Activated CD4-positive, alpha-beta T cell treated with anti-CD3 and anti-CD28 coated beads for 24 hours (primary cell): ENCODE measurements around the gene PCDHGC4.

Experiments used
- DNase-seq, 2 donors: peaks; one replicate each; pipeline ENCODE4 v3.0.0-alpha.2; 2020; ENCODE audit warnings: low read depth in 2 of 2

The PCDHGC4 gene

GRCh38 chr5:141490271-141490670 is 5.4 kb downstream of the PCDHGC4 start:
- DNase-seq: no peak

GRCh38 chr5:141490771-141491170 is 5.9 kb downstream of the PCDHGC4 start:
- no peak for DNase-seq

- DNase-seq: no peak
These were observed 6.7 kb downstream of the PCDHGC4 start for GRCh38 chr5:141491323-141492167.

- no peak for DNase-seq
These were observed 7.5 kb downstream of the PCDHGC4 start for GRCh38 chr5:141492168-141492885.

- DNase-seq: no peak
These were observed 8.9 kb downstream of the PCDHGC4 start for GRCh38 chr5:141493500-141494422.

- DNase-seq: no peak
These were observed 10.1 kb downstream of the PCDHGC4 start for GRCh38 chr5:141494761-141495452.

- DNase-seq: no peak
These were observed 10.6 kb downstream of the PCDHGC4 start for GRCh38 chr5:141495453-141495811.

GRCh38 chr5:141496038-141496437 is 11.2 kb downstream of the PCDHGC4 start:
- no peak for DNase-seq

- no peak for DNase-seq
These were observed 16.9 kb downstream of the PCDHGC4 start for GRCh38 chr5:141501761-141502160.

GRCh38 chr5:141503681-141504080 is 18.9 kb downstream of the PCDHGC4 start:
- no peak for DNase-seq

- DNase-seq: no peak
These were observed 19.4 kb downstream of the PCDHGC4 start for GRCh38 chr5:141504216-141504615.

- DNase-seq: no peak
These were observed 21.7 kb downstream of the PCDHGC4 start for GRCh38 chr5:141506381-141507155.

GRCh38 chr5:141507387-141508091 is 22.7 kb downstream of the PCDHGC4 start:
- no peak for DNase-seq

GRCh38 chr5:141508440-141508797 is 23.6 kb downstream of the PCDHGC4 start:
- no peak for DNase-seq

GRCh38 chr5:141508798-141509611 is 24.2 kb downstream of the PCDHGC4 start:
- no peak for DNase-seq

GRCh38 chr5:141510160-141510559 is 25.3 kb downstream of the PCDHGC4 start:
- no peak for DNase-seq

- no peak for DNase-seq
These were observed 26.2 kb downstream of the PCDHGC4 start for GRCh38 chr5:141510850-141511601.

- DNase-seq: no peak
These were observed 27.0 kb downstream of the PCDHGC4 start for GRCh38 chr5:141511771-141512325.
